NCI-H345 (cell line): ENCODE measurements around the gene EXOC4.

Experiments
- DNase-seq: peaks from one replicate; lab custom pipeline; 2025; lab: John Stamatoyannopoulos, UW

Gene EXOC4

DNA sequence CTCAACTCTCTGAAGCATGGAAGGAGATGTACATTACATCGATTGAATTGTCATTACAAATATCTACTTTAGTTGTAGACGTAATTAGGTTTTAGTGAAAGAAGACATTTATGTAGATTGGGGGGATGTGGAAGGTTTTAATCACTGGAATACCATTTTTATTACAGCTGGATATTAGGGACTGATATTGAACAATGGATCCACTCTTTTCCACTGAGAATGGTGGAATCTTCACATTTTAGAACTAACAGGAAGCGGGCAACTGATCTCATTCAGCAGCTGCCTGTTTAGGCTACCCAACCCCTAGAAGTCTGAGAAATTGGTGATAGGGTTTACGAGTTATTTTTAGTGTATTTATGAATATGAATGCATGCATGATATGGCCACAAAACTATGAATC lies 538.0 kb downstream of the EXOC4 start:
- no peak for DNase-seq

DNA sequence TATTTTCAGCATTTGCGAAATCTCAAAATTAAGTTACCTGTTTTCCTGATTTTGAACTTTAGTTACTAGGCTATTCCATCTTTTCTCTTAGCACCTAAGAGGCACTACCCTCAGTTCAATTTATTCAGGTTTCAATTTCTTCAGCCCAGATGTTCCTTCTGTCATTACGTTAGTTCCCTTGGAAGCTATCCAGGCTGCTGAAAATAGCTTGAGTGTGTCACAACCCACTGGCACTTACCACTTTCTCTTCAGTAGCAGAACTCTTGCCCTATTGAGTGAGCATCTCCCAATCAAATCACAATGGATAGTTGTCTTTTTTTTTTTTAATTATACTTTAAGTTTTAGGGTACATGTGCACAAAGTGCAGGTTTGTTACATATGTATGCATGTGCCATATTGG lies 541.6 kb downstream of the EXOC4 start:
- DNase-seq, result peak; percentile 60

DNA sequence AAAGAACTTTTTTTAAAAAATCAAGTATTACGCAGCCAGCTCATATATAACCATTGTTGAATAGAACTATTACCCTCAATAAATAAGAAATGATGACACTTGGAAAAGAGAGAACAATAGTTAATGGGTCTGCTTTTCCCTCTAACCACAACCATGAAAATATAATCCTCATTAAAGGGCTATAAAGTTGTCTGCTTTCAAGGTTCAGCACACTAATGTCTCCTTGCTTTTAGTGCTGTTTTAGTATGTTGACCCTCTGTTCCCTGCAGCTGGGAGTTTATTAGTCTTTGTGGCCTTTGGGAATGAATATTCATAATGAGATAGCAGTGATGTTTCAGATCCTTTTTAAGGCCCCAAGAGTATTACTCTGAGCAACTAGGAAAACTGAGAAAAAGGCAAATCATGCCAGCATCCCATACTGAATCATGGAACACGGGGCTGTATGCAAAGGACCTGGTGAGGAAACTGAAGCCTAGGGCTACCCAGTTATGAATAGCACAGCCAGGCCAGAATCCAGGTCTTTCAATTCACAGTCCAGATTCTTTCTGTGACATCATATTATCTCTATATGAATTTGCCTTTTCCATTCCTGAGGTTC lies 542.3 kb downstream of the EXOC4 start:
- peak; percentile 30 for DNase-seq

DNA sequence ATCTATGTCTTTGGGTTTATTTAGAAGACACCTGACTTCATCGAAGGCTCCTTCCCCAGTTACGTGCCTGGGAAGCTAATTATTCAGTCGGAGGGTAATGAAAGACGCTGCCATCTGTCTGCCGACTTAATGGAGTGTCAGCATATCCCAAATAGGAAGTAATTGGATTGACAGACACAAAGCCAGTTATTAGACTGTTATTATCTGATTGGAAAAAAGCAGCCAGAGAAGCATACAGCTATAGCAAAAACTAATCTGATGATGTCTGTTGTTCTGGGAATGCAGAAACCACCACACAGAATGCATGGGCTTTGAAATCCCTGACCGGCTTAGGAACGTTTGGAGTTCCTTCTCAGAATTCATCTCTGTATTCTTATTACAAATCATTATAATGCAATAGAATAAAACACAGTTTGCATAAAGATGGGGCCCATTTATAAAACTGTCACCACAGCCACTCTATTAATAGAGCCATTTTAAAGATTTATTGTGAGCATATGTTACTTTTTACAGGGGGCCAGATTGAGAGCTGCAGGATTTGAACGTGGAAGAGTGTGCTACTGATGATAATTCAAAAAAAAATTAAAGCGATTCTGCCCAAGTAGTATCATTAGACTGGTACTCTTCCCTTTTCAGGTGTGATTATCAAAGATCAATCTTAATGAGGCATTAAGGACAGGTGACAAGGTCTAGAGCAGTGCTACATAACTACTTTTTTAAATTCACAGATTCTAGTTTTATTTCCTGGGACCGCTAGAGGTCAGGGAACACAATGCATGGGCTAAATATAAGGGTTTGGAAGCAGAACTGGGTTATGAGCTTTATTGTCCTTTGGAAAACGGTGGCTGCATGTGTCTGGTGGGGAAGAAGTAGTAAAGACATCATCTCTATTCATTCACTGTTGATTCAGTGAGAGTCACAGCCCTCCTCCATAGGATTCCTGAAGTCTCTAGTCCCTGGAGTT lies 544.2 kb downstream of the EXOC4 start:
- no peak for DNase-seq

DNA sequence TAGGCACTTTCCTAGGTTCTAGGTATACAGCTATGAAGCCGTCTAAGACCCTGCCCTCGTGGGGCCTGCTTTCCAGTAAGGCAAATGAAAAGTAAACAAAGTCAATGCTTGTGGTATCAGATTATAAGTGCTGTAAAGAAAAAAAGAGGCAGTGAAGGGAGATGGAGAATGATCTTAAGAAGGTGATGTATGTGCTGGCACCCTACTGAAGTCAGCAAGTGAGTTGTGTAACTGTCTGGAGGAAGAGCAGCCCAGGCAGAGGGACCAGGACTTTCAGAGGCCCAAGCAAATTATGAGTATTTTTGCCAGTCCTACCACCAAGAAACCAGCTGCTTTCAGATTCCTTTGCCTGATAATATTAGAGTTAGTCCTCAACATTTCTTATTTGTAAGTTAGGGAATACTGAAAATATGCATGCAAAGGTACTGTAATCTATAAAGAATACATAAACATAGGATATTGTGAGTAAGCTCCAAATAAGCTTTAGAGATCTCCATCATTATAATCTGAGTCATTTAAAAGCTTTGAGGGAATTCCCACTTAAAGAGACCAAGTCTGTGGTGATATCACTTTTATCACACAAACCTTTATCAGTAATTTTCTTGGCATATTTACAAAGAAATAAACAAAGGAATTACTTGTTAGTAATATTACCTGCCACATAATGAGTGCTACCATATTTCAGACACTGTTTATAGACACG lies 545.1 kb downstream of the EXOC4 start:
- no peak for DNase-seq

DNA sequence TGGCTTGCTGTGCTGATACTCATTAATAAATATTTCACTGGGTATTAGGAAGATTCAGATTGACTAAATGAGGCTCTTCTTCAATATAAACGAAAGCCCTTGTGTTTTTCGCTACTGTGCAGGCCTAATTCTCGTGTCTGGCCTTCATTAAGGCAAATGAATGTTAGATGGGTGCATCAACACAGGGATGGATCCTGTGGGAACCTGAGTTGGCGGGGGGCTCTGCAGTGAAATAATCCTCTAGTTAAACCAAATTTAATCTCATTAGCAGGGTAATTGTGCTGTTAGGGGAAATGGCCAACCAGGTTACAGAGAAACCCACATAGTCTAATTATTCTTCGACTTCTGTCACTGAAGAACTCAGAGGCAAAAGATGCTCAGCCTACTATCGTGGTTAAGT lies 548.5 kb downstream of the EXOC4 start:
- no peak for DNase-seq

DNA sequence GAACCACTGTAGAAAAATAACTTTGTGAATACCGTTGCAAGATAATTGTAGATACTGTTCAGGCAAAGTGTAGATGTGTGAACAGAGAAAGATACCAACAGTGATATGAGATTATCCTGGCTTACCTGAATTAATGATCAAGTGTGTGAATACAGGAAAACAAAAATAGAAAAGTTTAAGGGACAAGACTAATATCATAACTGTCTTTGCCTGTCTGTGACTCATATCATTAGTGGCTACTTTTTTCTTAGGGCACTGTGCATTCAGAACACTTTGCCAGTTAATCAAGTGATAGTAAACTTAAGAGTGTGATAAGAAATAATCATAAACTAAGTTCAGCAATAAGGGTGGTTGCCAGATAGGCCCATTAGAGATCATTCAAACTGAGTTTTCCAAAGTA lies 551.2 kb downstream of the EXOC4 start:
- DNase-seq, result no peak

DNA sequence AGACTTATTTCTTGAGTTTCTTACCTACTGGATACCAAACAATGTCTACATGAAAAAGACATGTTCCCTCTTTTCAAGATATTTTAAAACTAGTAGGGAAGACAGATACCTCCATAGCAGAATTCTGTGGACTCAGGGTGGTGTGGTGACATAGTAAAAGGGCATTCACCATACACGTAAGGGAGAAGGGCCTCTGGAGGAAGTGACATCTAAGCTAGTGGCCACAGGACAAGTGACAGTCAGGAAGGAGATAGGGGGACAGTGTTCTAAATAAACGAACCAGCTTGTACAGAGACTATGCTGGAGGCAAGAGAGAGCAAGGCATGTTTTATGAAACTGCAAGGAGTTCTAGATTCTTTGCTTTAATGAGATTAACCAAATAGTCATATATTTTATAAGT lies 552.5 kb downstream of the EXOC4 start:
- DNase-seq, result no peak

DNA sequence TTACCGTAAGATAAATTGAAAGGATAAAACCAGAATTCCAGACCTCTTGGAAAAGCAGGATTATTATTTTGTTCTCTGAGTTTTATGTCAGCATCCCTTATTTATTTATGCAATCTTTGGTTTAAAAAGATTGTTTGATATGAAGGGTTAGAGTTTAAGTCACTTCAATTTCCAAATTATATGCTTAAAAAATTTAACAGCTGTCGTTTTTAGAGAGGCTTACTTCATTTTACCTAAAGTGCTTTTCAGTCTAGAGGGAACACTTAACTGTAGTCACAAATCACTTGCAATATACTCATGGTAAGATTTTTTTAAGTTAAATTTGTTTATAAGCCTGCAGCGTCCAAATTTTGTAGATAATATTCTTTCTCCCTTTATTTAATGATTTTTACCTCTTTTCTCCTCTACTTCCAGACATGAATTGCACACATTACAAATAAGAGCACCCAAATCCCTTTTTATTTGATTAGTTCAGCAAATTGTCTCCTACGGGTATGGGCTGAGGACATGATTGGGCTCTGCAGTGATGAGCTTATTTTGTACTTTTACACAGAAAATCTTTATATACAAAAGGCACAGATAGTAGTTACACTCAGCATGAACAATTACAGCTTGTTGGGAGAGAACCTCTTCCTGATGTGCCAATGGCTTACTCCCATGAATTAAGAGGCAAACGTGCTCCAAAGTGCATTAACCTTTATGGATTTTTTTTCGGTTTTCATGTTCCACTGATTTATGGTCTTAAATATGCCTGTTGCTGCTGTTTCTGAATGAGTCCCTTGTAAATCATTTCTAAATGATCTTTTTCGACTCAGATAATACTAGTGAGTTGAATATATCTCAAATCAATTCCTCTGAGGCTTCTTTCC lies 555.0 kb downstream of the EXOC4 start:
- DNase-seq, result no peak

DNA sequence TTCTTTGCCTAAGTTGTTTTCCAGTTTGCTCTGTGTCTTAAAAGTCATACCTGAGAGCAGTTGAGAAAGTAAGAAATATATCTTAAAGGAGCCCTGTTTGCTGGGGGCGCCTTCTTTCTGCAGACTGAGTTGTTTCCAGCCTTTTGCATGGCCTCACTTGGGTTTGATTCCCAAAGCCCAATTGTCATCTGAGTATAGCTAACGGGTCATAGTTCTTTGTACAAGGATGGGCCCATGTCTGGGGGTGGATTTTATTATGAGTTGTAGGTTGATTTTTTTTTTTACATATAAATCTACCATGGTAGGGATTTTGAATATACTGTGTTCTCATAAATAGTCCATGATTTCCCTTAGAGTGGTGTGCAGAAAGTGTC lies 555.6 kb downstream of the EXOC4 start:
- DNase-seq, result no peak

DNA sequence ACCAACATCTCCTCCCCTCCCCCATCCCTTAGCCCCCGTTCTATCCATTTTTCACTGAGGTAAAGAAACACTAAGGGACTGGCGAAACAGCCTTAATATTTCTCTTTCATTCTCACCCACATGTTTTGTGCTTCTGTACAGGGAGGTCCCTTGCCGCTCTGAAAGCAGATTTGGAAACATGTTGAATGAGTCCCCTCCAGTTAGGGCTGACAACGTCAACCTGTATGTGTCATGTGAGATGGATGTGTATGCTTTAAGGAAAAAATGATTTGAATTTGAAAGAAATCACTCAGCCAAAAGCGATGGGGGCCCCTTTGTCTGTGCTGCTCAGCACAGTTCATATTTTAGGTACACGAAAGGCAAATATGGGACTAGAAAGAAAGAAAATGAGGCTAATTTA lies 560.0 kb downstream of the EXOC4 start:
- no peak for DNase-seq

DNA sequence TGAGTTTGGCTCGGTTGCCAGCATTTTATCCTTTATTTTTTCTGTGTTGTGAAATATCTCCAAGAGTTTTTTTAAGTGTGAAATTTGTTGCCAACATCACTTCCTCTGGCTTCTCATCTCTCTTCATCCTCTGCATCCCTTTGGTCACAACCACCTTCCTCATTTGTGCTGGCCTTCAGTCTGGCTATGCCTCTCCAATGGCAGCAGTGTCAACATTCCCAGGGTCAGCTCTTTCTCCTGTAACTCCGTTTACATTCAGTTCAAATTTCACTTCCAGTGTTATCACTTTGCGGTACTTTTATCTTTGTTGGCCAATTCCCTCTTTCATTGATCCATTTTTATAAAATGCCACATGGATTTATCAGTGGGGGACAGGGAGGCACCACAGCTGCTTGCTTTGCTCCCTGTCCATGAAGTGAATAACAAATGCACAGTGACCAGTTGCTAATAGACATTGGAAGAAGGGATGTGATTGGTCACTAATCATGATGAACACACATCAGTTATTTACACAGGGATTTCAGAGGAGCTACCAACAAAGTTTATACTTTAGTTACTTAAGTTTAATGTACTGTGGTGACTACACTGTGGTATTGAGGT lies 562.8 kb downstream of the EXOC4 start:
- no peak for DNase-seq

DNA sequence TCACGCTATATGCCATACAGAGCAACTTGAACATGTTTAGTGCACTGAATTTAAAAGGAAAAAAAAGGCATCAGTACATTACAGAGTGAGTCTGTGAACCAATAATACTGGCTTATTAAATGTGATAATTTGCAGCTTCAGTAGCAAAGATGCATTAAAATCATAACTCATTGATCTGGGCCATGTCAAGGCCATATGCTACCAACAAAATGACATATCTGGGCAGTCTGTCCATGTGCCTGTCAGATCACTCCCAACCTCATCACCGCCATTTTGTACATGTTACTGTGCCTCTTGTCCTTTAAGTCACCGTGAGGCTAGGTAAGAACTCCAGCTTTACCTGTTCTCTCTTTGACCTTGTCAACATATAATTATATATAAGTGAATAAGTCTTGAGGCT lies 566.8 kb downstream of the EXOC4 start:
- DNase-seq, result peak; percentile 81

DNA sequence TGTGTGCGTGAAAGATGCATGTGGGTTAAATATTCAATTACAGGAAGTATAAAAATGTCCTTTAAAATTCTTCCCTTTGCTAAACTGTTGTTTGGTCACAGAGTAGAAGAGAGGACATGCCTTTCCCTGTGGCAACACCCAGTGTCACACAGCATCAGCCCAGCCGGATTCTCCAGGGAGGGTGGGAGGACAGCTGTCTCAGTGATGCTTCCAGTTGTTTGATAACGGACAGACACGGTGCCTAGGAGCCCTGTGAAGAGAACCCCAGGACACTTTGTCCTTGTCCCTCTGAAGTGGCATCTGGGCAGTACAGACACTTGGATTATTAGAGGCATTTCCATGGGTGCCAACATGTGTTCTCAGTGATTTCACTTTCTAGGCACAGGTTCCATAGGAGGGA lies 567.7 kb downstream of the EXOC4 start:
- peak; percentile 49 for DNase-seq

DNA sequence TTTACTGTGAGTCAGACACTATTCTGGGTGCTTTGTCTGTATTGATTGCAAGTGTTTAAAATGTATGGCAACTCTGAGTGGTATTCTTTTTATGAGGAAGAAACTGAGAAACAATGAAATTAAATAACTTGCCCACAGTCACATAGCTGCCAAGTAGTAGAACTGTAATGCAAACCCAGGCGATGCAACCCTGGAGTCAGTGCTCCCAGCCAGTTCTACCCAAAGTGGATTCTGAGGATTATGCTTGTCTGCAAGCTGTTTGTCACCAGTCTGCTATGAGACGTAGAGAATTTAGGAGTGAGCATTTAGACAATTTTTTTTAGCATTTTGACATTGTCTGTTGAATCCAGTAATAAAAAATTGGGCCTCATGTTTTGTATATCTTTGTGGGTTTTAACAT lies 568.3 kb downstream of the EXOC4 start:
- DNase-seq, result no peak

DNA sequence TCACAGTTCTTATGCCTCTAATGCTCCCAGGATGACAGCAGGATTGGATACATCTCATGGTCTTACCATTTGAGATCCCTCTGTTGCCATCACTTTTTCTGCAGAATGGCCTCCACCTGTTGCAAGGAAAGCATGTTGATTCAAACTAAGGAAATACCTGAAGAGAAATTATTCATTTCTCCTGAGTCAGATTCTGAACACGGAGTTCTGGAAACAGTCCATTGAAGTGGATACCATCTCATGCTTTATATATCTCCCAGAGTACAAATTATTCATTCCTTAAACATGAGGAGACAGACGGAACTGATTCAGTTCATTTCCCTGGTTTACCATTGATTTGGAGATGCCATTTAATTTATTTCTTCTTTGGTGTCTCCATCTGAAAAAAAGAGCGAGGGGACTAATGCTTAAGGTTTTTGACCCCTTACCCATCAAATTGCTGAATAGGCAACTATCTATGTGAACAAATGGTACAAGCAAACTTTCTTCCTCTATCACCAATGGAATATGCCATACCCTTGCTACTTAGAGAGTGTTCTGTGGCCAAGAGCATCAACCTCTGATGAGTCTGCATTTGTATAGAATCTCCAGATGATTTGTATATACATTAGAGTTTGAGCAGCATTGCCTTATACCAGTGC lies 569.2 kb downstream of the EXOC4 start:
- DNase-seq, result no peak

DNA sequence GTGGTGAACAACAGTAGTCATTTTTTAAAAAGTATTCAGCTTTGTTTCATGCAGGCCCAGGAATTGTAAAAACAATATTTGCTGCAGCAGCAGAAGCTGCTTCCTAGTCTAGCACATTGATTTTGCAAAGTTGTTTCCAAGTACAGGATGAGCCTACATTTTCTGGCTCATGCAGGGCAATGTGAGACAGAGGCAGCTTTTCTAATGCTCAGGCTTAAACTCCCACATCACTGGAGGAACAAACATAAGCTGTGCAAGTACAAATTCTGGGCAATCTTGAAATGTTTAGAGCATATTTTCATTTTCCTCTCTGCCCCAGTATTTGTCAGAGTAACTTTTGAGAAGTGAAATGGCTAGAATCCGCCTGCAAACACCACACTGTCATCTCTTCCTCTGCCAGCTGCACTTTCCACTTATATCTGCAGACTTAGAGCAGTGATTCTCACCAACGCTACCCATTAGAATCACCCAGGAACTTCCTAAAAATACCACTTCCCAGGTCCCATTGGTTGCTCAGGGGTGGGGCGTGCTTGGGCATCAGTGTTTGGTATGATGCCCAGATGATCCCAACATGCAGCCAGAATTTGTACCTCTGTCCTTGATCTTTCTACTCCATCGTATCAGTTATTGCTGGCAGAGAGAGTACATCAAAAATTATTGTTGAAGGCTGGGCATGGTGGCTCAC lies 570.1 kb downstream of the EXOC4 start:
- DNase-seq, result no peak

DNA sequence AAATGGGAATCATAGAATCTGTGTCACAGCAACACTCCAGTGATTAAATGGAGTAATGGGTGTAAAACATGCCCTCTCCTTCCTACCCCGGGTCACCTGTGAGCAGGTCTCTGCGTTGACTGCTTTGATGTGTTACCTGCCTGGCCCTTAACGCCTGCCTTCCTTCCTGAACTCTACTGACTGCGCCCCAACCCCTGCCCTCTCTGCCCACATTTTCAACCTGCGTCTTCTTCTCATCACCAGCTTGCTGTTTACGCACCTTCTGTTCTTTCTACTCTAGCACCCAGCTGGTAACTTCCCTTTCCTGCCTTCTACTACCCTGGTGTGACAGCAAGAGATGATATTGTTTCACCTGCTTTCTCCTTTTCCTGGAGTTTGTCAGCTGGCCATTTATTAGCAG lies 571.3 kb downstream of the EXOC4 start:
- DNase-seq, result no peak

DNA sequence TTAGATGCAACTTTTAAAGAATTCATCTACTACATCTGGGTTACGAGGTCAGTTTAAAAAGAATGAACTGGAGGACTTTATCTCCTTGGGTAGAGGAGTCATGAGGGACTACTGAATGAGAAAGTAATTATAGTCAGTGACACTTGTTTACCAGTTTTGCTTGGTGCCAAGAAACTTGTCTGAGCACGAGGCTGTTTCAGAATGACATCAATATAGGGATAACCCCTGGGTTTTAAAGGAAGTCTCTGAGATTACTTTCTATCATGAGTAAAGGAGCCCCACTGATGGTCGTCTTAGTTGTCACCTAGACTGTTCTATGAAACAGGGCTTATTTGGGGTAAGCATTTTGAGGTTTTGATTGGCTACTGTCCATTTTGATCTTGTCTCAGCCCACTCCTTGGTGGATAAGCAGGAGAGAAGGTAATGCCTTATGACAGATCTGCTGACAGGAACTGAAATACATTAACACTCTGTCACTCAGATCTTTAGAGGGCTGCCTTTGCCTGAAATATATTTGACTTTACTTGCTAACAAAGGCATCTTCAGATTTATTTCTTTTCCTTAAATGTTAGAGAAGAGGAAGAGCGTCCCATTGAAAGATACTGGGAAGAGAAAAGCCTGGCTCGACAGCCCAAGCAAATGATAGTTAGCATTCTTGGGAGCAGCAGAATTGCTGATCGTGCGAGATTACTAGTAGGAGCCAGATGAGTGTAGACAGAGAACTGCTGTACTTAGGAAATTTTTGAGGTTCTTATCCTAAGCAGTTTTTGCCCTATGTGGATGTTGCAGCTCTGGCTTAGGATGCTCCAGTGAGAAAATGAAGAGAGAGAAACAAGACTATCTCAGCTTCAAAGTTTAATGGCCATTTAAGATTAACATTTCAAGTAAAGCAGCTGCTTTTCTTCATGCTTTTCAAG lies 575.1 kb downstream of the EXOC4 start:
- no peak for DNase-seq
